Astrocyte (in vitro differentiated cells and primary cell): Measurements from ENCODE around the gene PEAK1. TPM values are rescaled to one million over a fixed set of nuclear protein-coding genes. Genes with fewer than 3 reads are reported as not detected.

Experiments used
- DNase-seq: peaks from one replicate; pipeline ENCODE4 v3.0.0-alpha.2; 2010; ENCODE audit warnings: low read depth
- FAIRE-seq: peaks from 2 replicates; lab custom pipeline; 2011; peaks lifted over from hg19 to GRCh38; lab: Jason Lieb, UNC
- H2AFZ ChIP-seq: 2 replicates; pipeline ENCODE4 v1.6.0; 2012; ENCODE audit warnings: low read depth, low read length, inconsistent platforms
- H3K27ac ChIP-seq: 2 replicates; pipeline ENCODE4 v1.5.1; 2011; ENCODE audit warnings: low read depth, low read length, inconsistent platforms
- H3K27me3 ChIP-seq: 2 replicates; pipeline ENCODE4 v1.6.0; 2011; ENCODE audit warnings: low read length, inconsistent platforms; ENCODE audit not compliant: insufficient read depth
- H3K36me3 ChIP-seq: 2 replicates; pipeline ENCODE4 v1.5.1; 2011; ENCODE audit warnings: low read length, inconsistent platforms; ENCODE audit not compliant: insufficient read depth
- H3K4me1 ChIP-seq: 2 replicates; pipeline ENCODE4 v1.5.1; 2011; ENCODE audit warnings: low read length, inconsistent platforms; ENCODE audit not compliant: insufficient read depth
- H3K4me2 ChIP-seq: 2 replicates; pipeline ENCODE4 v1.6.0; 2012; ENCODE audit warnings: low read length, inconsistent platforms
- H3K4me3 ChIP-seq: 2 replicates; pipeline ENCODE4 v1.5.1; 2011; ENCODE audit warnings: low read depth, mild to moderate bottlenecking, low read length, inconsistent platforms; ENCODE audit not compliant: insufficient read depth
- H3K79me2 ChIP-seq: 2 replicates; pipeline ENCODE4 v1.6.0; 2012; ENCODE audit warnings: mild to moderate bottlenecking, low read length, inconsistent platforms; ENCODE audit not compliant: insufficient read depth
- H3K9ac ChIP-seq: 2 replicates; pipeline ENCODE4 v1.6.0; 2012; ENCODE audit warnings: mild to moderate bottlenecking, low read length, inconsistent platforms
- H3K9me3 ChIP-seq: 2 replicates; pipeline ENCODE4 v1.5.1; 2012; ENCODE audit warnings: low read depth, mild to moderate bottlenecking, low read length, inconsistent platforms; ENCODE audit not compliant: insufficient read depth
- H4K20me1 ChIP-seq: 2 replicates; pipeline ENCODE4 v1.6.0; 2012; ENCODE audit warnings: low read length, inconsistent platforms; ENCODE audit not compliant: insufficient read depth
- H3K27ac Mint-ChIP-seq: one replicate; pipeline ENCODE4 v1.8.0; 2021; ENCODE audit warnings: mild to moderate bottlenecking, mixed read lengths; ENCODE audit not compliant: unreplicated experiment
- H3K27me3 Mint-ChIP-seq: one replicate; pipeline ENCODE4 v1.8.0; 2021; ENCODE audit warnings: low read depth, mixed read lengths; ENCODE audit not compliant: unreplicated experiment
- H3K36me3 Mint-ChIP-seq: one replicate; pipeline ENCODE4 v1.8.0; 2021; ENCODE audit warnings: low read depth, mixed read lengths; ENCODE audit not compliant: unreplicated experiment
- H3K4me1 Mint-ChIP-seq: one replicate; pipeline ENCODE4 v1.8.0; 2021; ENCODE audit warnings: low read depth, mixed read lengths; ENCODE audit not compliant: unreplicated experiment
- H3K4me3 Mint-ChIP-seq: one replicate; pipeline ENCODE4 v1.8.0; 2021; ENCODE audit warnings: mild to moderate bottlenecking, moderate library complexity, mixed read lengths; ENCODE audit not compliant: unreplicated experiment
- H3K9me3 Mint-ChIP-seq: one replicate; pipeline ENCODE4 v1.8.0; 2021; ENCODE audit warnings: mild to moderate bottlenecking, mixed read lengths; ENCODE audit not compliant: unreplicated experiment
- EZH2 ChIP-seq: IDR thresholded peaks from 2 replicates; pipeline ENCODE4 v1.6.1; 2012; ENCODE audit warnings: mild to moderate bottlenecking, low read length, inconsistent platforms; ENCODE audit not compliant: insufficient read depth
- total RNA-seq: library from RNA; stranded (reverse); gene quantifications from 2 replicates; pipeline ENCODE4 v1.2.1, GENCODE V29; 2021
- TF ChIP-seq, protein P1 (sequence below): IDR thresholded peaks from 2 replicates; pipeline ENCODE4 v1.5.1; 2011; ENCODE audit warnings: low read depth, mild to moderate bottlenecking, inconsistent platforms, low read length, moderate library complexity; ENCODE audit not compliant: insufficient read depth

Gene PEAK1
- total RNA-seq, 1 donor from 2014 or later = 62.3 TPM

DNA sequence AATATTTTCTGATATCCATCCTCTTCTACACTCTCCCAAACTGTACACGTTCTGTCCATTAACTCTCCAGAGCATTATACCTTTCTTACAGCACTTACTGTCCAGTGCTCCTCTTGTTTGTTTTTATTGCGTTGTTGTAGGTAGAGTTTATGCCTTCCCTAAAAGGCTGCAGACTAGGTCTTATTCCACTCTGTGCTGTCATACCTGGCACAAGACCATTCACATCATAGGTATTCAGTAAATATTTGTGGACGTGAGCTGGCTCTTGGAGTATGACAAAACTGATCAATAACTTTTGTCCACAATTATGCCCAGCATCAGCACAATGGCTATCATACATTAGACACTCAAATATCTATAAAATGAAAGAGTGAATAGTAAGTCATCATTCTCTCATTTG, 5.2 kb upstream of the PEAK1 start:
- no peak overlapping the region for H3K4me2 ChIP-seq
- H4K20me1 ChIP-seq = peaks cover 41% of the 10 kb centered on the region
- H3K9me3 ChIP-seq = no peaks in the 10 kb centered on the region
- FAIRE-seq = no peak
- TF ChIP-seq, protein P1, sequence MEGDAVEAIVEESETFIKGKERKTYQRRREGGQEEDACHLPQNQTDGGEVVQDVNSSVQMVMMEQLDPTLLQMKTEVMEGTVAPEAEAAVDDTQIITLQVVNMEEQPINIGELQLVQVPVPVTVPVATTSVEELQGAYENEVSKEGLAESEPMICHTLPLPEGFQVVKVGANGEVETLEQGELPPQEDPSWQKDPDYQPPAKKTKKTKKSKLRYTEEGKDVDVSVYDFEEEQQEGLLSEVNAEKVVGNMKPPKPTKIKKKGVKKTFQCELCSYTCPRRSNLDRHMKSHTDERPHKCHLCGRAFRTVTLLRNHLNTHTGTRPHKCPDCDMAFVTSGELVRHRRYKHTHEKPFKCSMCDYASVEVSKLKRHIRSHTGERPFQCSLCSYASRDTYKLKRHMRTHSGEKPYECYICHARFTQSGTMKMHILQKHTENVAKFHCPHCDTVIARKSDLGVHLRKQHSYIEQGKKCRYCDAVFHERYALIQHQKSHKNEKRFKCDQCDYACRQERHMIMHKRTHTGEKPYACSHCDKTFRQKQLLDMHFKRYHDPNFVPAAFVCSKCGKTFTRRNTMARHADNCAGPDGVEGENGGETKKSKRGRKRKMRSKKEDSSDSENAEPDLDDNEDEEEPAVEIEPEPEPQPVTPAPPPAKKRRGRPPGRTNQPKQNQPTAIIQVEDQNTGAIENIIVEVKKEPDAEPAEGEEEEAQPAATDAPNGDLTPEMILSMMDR = no peak
- no peak for TF ChIP-seq EZH2
- Mint-ChIP-seq H3K27ac (no peak overlapping the region), H3K36me3 (no peaks in the 10 kb centered on the region), H3K4me1 (peaks cover 14% of the 10 kb centered on the region), H3K27me3 (no peaks in the 10 kb centered on the region), H3K9me3 (no peaks in the 10 kb centered on the region), H3K4me3 (no peak overlapping the region)
- H3K27ac ChIP-seq = no peak overlapping the region
- H2AFZ ChIP-seq = no peak overlapping the region
- H3K4me3 ChIP-seq = no peak overlapping the region
- peaks cover 7% of the 10 kb centered on the region for H3K4me1 ChIP-seq
- no peaks in the 10 kb centered on the region for H3K27me3 ChIP-seq
- H3K79me2 ChIP-seq = peaks cover 88% of the 10 kb centered on the region
- DNase-seq = no peak
- H3K36me3 ChIP-seq = no peaks in the 10 kb centered on the region
- H3K9ac ChIP-seq = no peak overlapping the region

DNA sequence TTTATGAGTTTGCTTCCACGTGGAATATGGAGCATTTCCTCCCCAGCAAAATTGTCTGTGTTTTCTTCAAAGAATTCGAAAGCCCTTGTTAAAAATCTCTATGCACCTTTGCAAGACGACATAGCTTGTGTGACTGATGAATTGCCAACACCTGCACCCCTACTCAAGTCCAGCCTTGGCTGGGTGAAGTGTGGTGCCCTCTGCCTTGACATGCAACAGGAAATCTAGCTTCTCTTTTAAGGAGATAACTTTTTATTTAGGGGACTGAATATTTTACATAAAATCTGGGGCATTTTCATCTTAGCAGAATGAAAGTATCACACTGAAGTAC, 1.4 kb upstream of the PEAK1 start:
- peak overlapping the region; percentile 94 for H3K27ac Mint-ChIP-seq
- FAIRE-seq = no peak
- TF ChIP-seq, protein P1 = no peak
- no peak for TF ChIP-seq EZH2
- H3K9me3 Mint-ChIP-seq = no peaks in the 10 kb centered on the region
- peak overlapping the region; percentile 99 for H3K4me3 ChIP-seq
- peak overlapping the region; percentile 97 for H3K9ac ChIP-seq
- H3K27me3 ChIP-seq = no peaks in the 10 kb centered on the region
- H3K36me3 ChIP-seq = no peaks in the 10 kb centered on the region
- no peaks in the 10 kb centered on the region for H3K27me3 Mint-ChIP-seq
- H3K4me3 Mint-ChIP-seq = peak overlapping the region; percentile 94
- H3K4me2 ChIP-seq = peak overlapping the region; percentile 96
- DNase-seq = no peak
- H2AFZ ChIP-seq = no peak overlapping the region
- no peaks in the 10 kb centered on the region for H3K9me3 ChIP-seq
- H3K36me3 Mint-ChIP-seq = no peaks in the 10 kb centered on the region
- peaks cover 19% of the 10 kb centered on the region for H3K4me1 ChIP-seq
- H3K4me1 Mint-ChIP-seq = peaks cover 23% of the 10 kb centered on the region
- peaks cover 87% of the 10 kb centered on the region for H3K79me2 ChIP-seq
- H3K27ac ChIP-seq = no peak overlapping the region
- H4K20me1 ChIP-seq = peaks cover 41% of the 10 kb centered on the region

DNA sequence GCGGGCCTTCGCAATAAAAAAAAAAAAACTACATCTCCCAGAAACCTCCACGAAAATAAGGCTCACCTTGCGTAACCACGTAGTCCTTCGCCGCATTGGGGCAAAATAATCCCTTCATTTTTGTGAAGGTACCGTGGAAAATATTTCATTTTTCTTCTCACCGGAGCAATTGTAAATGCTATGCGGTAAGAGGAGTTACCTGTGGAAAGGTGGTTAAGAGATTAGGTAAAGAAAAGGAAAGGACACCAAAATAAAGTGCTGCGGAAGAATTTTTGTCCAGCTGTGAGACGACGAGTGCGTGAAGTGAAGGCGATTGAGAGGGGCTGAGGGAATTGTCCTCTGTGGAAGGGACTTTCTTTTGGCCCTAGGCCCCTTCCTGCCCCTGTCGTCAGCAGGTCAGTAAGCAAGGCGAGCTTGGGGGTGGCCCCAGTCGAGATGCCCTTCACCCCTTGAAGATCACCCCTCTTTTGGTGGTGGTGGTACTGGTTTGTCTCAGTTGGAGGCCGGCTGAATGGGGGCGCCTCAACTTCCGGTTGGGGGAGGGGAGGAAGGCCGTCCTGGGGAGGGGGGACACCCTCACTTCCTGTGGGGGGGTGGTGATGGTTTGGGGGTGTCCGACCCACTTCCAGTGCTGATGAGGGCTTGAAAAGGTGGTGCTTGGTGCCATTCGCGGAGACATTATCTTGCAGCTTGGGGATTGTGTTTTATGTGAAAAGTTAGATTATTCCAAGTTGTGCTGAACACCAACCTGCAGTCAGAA, 886 bp upstream of the PEAK1 start, which contains the start of gene HMG20A:
Gene HMG20A, plus strand, starts transcription at position 279 of the 760 bp plus-strand sequence. CDS start 37,520 bp downstream, outside the sequence.
- peak within 1 kb of the TSS; percentile 94 for H3K4me3 Mint-ChIP-seq
- H3K4me1 ChIP-seq = peaks cover 19% of the 10 kb centered on the region
- H3K9ac ChIP-seq = peak within 1 kb of the TSS; percentile 97
- no peak for TF ChIP-seq EZH2
- TF ChIP-seq, protein P1 = no peak
- H2AFZ ChIP-seq = peak within 1 kb of the TSS; percentile 78
- DNase-seq = peak; percentile 89
- no peaks in the 10 kb centered on the region for H3K36me3 ChIP-seq
- H3K9me3 Mint-ChIP-seq = no peaks in the 10 kb centered on the region
- H3K27ac ChIP-seq = peak within 1 kb of the TSS; percentile 91
- H3K27ac Mint-ChIP-seq = peak within 1 kb of the TSS; percentile 94
- peaks cover 87% of the 10 kb centered on the region for H3K79me2 ChIP-seq
- H3K27me3 ChIP-seq = no peaks in the 10 kb centered on the region
- no peak for FAIRE-seq
- H3K4me3 ChIP-seq = peak within 1 kb of the TSS; percentile 99
- H3K9me3 ChIP-seq = no peaks in the 10 kb centered on the region
- peaks cover 23% of the 10 kb centered on the region for H3K4me1 Mint-ChIP-seq
- peak within 1 kb of the TSS; percentile 96 for H3K4me2 ChIP-seq
- no peaks in the 10 kb centered on the region for H3K36me3 Mint-ChIP-seq
- peaks cover 42% of the 10 kb centered on the region for H4K20me1 ChIP-seq
- no peaks in the 10 kb centered on the region for H3K27me3 Mint-ChIP-seq
